GM23338 (cell line): Measurements from ENCODE around the gene INPP4A. TPM values are rescaled to one million over a fixed set of nuclear protein-coding genes. Genes with fewer than 3 reads are reported as not detected.

Source experiments
- ATAC-seq: fragments of 200-7000 bp; cut with Tn5 transposase; 3 replicates; pipeline ENCODE4 v1.9.1; 2020
- DNase-seq: peaks from one replicate; pipeline ENCODE4 v3.0.0-alpha.2; 2015; ENCODE audit warnings: low spot score
- H2AFZ ChIP-seq: fragments of 200-600 bp; sonication (generic); 2 replicates; pipeline ENCODE4 v1.8.0; 2016; ENCODE audit warnings: antibody characterized with exemption, mild to moderate bottlenecking, moderate library complexity
- H3F3A ChIP-seq: fragments of 200-600 bp; sonication (generic); replicated peaks from 2 replicates; pipeline ENCODE4 v1.8.0; 2017; ENCODE audit warnings: antibody characterized with exemption, mixed run types, low read depth
- H3K27ac ChIP-seq: fragments of 200-600 bp; sonication (generic); 2 replicates; pipeline ENCODE4 v1.6.1; 2016; ENCODE audit warnings: low read depth
- H3K27me3 ChIP-seq: fragments of 200-600 bp; sonication (generic); 2 replicates; pipeline ENCODE4 v1.8.0; 2016; ENCODE audit warnings: mild to moderate bottlenecking, mixed run types, moderate library complexity; ENCODE audit not compliant: insufficient read depth
- H3K36me3 ChIP-seq: fragments of 200-600 bp; sonication (generic); 2 replicates; pipeline ENCODE4 v1.8.0; 2016; ENCODE audit warnings: mild to moderate bottlenecking; ENCODE audit not compliant: insufficient read depth
- H3K4me1 ChIP-seq: fragments of 200-600 bp; sonication (generic); 2 replicates; pipeline ENCODE4 v1.8.0; 2016; ENCODE audit warnings: mild to moderate bottlenecking, moderate library complexity; ENCODE audit not compliant: insufficient read depth
- H3K4me2 ChIP-seq: fragments of 200-600 bp; sonication (generic); 2 replicates; pipeline ENCODE4 v1.7.1; 2017; ENCODE audit warnings: mixed run types
- H3K4me3 ChIP-seq: fragments of 200-600 bp; sonication (generic); 2 replicates; pipeline ENCODE4 v1.6.1; 2016; ENCODE audit warnings: mixed run types
- H3K79me2 ChIP-seq: fragments of 200-600 bp; sonication (generic); replicated peaks from 2 replicates; pipeline ENCODE4 v1.8.0; 2017; ENCODE audit warnings: mild to moderate bottlenecking; ENCODE audit not compliant: insufficient read depth
- H3K9me2 ChIP-seq: fragments of 200-600 bp; sonication (generic); 2 replicates; pipeline ENCODE4 v1.8.0; 2017; ENCODE audit not compliant: insufficient read depth
- H4K20me1 ChIP-seq: fragments of 200-600 bp; sonication (generic); replicated peaks from 2 replicates; pipeline ENCODE4 v1.8.0; 2017; ENCODE audit warnings: mild to moderate bottlenecking; ENCODE audit not compliant: insufficient read depth
- H3K27ac Mint-ChIP-seq: 2 replicates; pipeline ENCODE4 v1.8.0; 2020; ENCODE audit warnings: inconsistent platforms, mild to moderate bottlenecking, moderate library complexity, mixed read lengths
- H3K27me3 Mint-ChIP-seq: 3 replicates; pipeline ENCODE4 v1.8.0; 2022; ENCODE audit warnings: low read depth, mild to moderate bottlenecking, moderate library complexity, mixed read lengths, inconsistent platforms; ENCODE audit not compliant: insufficient read depth, poor library complexity
- H3K36me3 Mint-ChIP-seq: 3 replicates; pipeline ENCODE4 v1.8.0; 2021; ENCODE audit warnings: low read depth, mild to moderate bottlenecking, inconsistent platforms, moderate library complexity, mixed read lengths
- H3K4me1 Mint-ChIP-seq: 3 replicates; pipeline ENCODE4 v1.8.0; 2020; ENCODE audit warnings: mild to moderate bottlenecking, inconsistent platforms, mixed read lengths
- H3K4me3 Mint-ChIP-seq: 3 replicates; pipeline ENCODE4 v1.8.0; 2021; ENCODE audit warnings: moderate library complexity, mild to moderate bottlenecking, inconsistent platforms, mixed read lengths
- H3K9me3 Mint-ChIP-seq: 3 replicates; pipeline ENCODE4 v1.8.0; 2020; ENCODE audit warnings: moderate library complexity, mild to moderate bottlenecking, inconsistent platforms, mixed read lengths
- CREB1 ChIP-seq: fragments of 250-450 bp; sonication (Bioruptor Pico); IDR thresholded peaks from 2 replicates; pipeline ENCODE4 v1.5.0; 2020; ENCODE audit warnings: low read depth, mild to moderate bottlenecking, moderate library complexity
- CTCF ChIP-seq, 2 experiments: fragments of 200-600 bp in 1 of 2; sonication (generic) in 1 of 2; conservative IDR thresholded peaks; 2 replicates each; pipeline versions ENCODE4 v1.5.1 to v1.6.1; 2016 to 2017; ENCODE audit warnings: antibody characterized with exemption in 2 of 2, low read depth in 2 of 2, mild to moderate bottlenecking in 2 of 2, moderate library complexity in 1 of 2
- EZH2 ChIP-seq: fragments of 200-600 bp; sonication (generic); IDR thresholded peaks from one replicate; pipeline ENCODE4 v1.8.0; 2017; ENCODE audit warnings: antibody characterized with exemption, mild to moderate bottlenecking, low read depth; ENCODE audit not compliant: unreplicated experiment
- JUNB ChIP-seq: IDR thresholded peaks from one replicate; pipeline ENCODE4 v1.6.1; 2016; ENCODE audit warnings: antibody characterized with exemption; ENCODE audit not compliant: unreplicated experiment
- POLR2AphosphoS5 ChIP-seq: IDR thresholded peaks from 2 replicates; pipeline ENCODE4 v1.6.1; 2016; ENCODE audit warnings: antibody characterized with exemption, low read depth
- REST ChIP-seq: IDR thresholded peaks from one replicate; pipeline ENCODE4 v1.6.1; 2018; ENCODE audit warnings: antibody characterized with exemption; ENCODE audit not compliant: unreplicated experiment
- ZNF331 ChIP-seq: fragments of 250-450 bp; sonication (Bioruptor Pico); IDR thresholded peaks from 2 replicates; pipeline ENCODE4 v1.5.0; 2020; ENCODE audit warnings: low read depth, mild to moderate bottlenecking, moderate library complexity
- polyA plus RNA-seq: library from polyadenylated mRNA; unstranded; fragments of >200 nt; fragmentation: Nextera tagmentation; extraction: Ambion mirVana; gene quantifications from 2 replicates; pipeline ENCODE4 v1.2.1, GENCODE V29; 2016
- total RNA-seq: library from RNA; depleted of rRNA; stranded (reverse); fragments of >200 nt; shearing (Covaris generic); gene quantifications from 2 replicates; pipeline ENCODE4 v1.2.3, GENCODE V29; 2014

The INPP4A gene
- total and polyA plus RNA-seq, 2 experiments from 2014 or later = 8.5 to 36.9 TPM

- Histone ChIP-seq H3K27ac (no peak overlapping the region), H3K27me3 (no peaks in the 10 kb centered on the region), H3K36me3 (0 out of 2 replicates have a peak, but pooled peaks cover 7% of the 10 kb centered on the region), H3K9me2 (no peaks in the 10 kb centered on the region), H2AFZ (no peak overlapping the region), H4K20me1 (no peaks in the 10 kb centered on the region), H3K79me2 (no peaks in the 10 kb centered on the region), H3K4me1 (no peaks in the 10 kb centered on the region), H3K4me3 (no peak overlapping the region), H3F3A (no peaks in the 10 kb centered on the region), H3K4me2 (no peak overlapping the region)
- Mint-ChIP-seq H3K27me3 (peaks cover 8% of the 10 kb centered on the region), H3K4me1 (no peaks in the 10 kb centered on the region), H3K36me3 (peaks cover 16% of the 10 kb centered on the region), H3K27ac (peak overlapping the region; percentile 59; the same call in 1 of the 2 replicates), H3K4me3 (no peak overlapping the region), H3K9me3 (no peaks in the 10 kb centered on the region)
- no peak for DNase-seq
- TF ChIP-seq CREB1 (CRISPR knock-in tag) = no peak
- no peak for TF ChIP-seq REST
- no peak for TF ChIP-seq CTCF (conservative IDR thresholded peaks at IDR 0.05; ENCODE audit: low read depth in 2 of 2)
- no peak for TF ChIP-seq EZH2
- no peak for TF ChIP-seq POLR2AphosphoS5
- TF ChIP-seq JUNB = no peak
- no peak for ATAC-seq
These were observed 115.7 kb downstream of the INPP4A start for GRCh38 chr2:98560256-98560771.

- H3K36me3 Mint-ChIP-seq = peaks cover 17% of the 10 kb centered on the region
- H3K36me3 ChIP-seq = 0 out of 2 replicates have a peak, but pooled peaks cover 7% of the 10 kb centered on the region
These were observed 116.4 kb downstream of the INPP4A start for GRCh38 chr2:98561018-98561417.

More at GRCh38 chr2:98561018-98561417, 116.4 kb downstream of the INPP4A start:
- Mint-ChIP-seq H3K4me3 (no peak overlapping the region), H3K27ac (no peak overlapping the region), H3K27me3 (peaks cover 7% of the 10 kb centered on the region), H3K9me3 (no peaks in the 10 kb centered on the region), H3K4me1 (no peaks in the 10 kb centered on the region)
- Histone ChIP-seq H2AFZ (no peak overlapping the region), H3K4me2 (no peak overlapping the region), H3K4me3 (no peak overlapping the region), H3K27ac (no peak overlapping the region), H3K79me2 (no peaks in the 10 kb centered on the region), H4K20me1 (no peaks in the 10 kb centered on the region), H3K9me2 (no peaks in the 10 kb centered on the region), H3K27me3 (no peaks in the 10 kb centered on the region), H3F3A (no peaks in the 10 kb centered on the region), H3K4me1 (no peaks in the 10 kb centered on the region)
- no peak for ATAC-seq
- TF ChIP-seq ZNF331 (CRISPR knock-in tag) = no peak
- DNase-seq = no peak
